GM18517 (cell line): ENCODE data around the gene LNP1.
A peak's percentile ranks its signal among the peaks of the same experiment; 100 is the strongest.
"Not testable (repeated sequence)": the region's sequence is repeated elsewhere in the genome, so short reads cannot be mapped to it uniquely, and the experiment has no call there.

Source experiments
- ATAC-seq: cut with Tn5 transposase; IDR thresholded peaks from one replicate; pipeline ENCODE4 v1.9.1; 2021; ENCODE audit warnings: mild to moderate bottlenecking, moderate library complexity; ENCODE audit not compliant: unreplicated experiment

LNP1 gene

DNA sequence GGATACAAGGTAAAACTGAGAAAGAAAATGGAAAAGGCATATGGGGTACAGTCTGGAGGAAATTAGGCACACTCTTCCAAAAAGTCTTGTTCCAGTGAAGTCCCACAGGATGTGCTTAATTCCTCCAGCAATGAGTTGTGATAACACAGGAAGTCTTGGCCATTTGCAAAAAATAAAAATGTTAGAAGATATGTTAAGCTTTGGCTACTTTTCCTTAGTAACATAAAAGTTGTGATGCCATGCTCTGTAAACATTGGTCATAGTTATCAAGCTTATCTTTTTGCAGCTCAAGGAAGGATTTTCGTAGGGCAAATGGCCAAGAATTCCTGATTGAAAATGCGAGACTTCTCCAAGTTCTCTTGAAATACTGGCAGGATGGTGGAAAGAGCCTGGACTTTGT, 26.4 kb downstream of the LNP1 start:
- ATAC-seq = no peak

DNA sequence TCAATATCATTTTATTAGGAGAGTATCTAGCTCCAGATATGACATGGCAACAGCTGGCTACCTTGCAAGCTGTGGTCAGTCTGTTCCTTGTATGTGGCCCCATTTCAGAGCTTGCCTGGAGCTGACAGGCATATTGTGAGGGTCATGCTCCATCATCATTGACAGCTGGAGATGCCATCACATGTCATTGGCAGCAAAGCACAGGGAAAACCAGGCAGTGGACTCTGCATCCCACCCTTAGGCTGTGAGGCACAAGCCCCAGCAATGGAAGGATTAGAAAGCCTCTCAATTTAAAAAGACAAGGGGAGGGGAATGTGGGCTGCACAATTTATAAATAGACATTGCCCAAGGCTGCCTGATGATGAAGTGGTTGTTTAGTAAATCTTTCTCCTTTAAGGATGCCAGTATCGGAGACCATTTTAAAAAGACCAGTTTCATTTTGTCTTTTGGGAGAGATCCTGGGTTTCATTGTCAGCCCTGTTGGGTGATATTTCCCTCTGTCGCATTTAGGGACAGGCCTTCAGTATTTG, 27.9 kb downstream of the LNP1 start:
- no peak for ATAC-seq

DNA sequence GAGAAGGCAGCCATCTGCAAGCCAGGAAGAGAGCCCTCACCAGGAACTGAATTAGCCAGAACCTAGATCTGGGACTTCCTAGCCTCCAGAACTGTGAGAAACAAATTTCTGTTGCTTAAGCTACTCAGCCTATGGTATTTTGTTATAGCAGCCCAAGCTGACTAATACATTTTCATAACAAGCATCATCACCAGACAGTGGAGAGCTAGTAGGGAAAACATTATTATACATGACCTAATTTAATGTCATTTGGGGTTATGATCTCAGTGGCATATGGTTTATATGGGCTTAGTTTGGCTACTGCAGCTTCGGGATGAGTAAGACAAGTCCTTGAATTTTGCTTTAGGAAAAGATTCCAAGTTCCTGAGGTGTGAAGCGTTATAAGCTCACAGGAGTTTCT, 35.6 kb downstream of the LNP1 start:
- ATAC-seq = no peak

DNA sequence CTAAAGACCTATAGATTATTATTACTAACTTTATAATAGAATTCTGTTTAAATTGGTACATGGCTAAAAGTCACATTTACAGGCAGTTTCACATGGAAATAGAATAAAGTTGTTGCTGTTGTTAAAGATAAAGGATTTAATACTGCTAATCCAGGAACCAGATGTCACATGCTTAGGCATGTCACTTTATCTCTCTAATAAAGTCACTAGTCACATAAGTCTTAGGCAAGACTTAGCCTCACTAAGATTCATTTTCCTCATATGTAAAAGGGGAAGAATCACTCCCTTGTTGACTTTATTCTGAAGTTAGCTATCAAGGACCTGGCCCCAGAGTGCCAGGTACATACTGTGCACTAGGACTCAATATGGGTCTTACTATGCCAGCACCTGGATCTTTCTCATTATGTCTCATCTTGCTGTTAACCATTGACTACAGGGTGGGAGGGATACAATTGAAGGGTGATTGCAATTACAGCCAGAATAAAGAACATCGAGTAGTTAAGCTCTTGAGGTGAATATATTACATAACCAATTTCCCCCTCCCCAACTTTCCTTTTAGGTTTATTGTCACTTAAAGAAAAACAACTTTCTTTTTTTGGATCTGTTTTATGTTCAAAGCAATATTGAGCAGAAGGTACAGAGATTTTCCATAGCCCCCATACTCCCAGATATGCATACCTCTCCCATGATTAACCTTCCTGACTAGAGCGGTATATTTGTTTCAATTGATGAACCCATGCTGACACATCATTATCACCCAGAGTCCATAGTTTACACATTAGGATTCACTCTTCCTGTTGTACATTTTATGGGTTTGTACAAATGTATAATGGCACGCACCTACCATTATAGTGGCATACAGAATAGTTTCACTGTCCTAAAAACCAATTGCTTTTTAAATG, 36.6 kb downstream of the LNP1 start:
- no peak for ATAC-seq

DNA sequence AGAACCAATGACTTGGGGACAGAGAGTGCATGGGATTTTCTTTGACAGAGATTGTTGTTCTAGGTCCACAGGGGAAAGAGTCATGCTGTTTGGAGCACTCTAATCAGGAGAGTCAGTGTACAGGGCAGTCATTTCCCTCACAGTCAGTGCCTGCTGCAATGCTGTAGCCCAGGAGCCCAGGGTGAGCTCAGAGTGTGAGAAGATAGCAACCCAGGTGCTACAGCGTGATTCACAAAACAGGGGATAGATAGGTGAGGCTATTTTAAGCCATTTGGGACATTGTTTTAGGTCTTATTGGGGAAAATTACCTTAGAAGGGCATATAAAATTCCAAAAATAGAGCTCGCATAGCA, 37.3 kb downstream of the LNP1 start:
- ATAC-seq = no peak

DNA sequence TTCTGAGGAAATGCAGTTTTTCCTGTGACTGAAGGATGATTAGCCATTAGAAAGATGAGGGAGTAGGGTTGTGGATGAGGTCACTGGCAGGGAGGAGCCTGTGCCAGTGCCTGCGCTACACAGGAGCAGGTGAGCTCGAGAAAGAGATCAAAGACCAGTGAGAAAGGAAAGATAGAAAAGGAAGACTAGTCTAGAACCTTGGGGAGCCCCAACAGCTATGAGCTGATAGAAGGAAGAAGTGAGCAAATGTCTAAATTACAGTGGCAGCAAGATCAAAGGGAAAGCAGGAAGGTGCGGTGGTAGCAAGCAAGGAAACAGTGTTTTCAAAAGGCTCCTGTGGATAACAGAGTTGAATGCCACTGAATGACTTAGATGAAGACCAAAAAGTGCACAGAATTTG, 39.6 kb downstream of the LNP1 start:
- ATAC-seq = no peak

DNA sequence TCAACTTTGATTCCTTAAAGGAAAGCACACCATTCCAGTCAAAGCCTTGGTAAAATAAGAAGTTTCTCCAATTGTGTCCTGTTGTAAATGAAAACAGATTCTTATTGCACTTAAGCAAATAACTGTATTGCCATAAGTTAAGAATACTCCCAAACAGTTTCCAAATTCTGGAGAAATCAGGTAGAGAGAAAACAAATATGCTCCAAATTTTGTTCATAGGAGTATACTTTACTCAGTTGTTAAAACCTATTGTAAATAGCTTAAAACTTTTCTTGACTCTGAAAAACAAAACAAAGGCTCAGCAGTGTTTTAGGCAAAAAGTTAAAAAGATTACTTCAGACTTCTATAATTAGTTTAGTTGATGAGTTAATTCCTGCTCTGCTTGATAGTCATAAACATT, 42.4 kb downstream of the LNP1 start:
- ATAC-seq = no peak

GRCh38 chr3:100447067-100447466, 45.7 kb downstream of the LNP1 start:
- ATAC-seq = not testable (repeated sequence)

GRCh38 chr3:100448079-100448478, 46.7 kb downstream of the LNP1 start:
- no peak for ATAC-seq

GRCh38 chr3:100449214-100449613, 47.9 kb downstream of the LNP1 start:
- no peak for ATAC-seq

- no peak for ATAC-seq
These were observed 53.3 kb downstream of the LNP1 start for GRCh38 chr3:100454677-100455076.

GRCh38 chr3:100455841-100456550, 54.7 kb downstream of the LNP1 start:
- no peak for ATAC-seq

- no peak for ATAC-seq
These were observed 55.4 kb downstream of the LNP1 start for GRCh38 chr3:100456745-100457144.

GRCh38 chr3:100457811-100458210, 56.5 kb downstream of the LNP1 start:
- no peak for ATAC-seq

GRCh38 chr3:100458814-100459213, 57.5 kb downstream of the LNP1 start:
- no peak for ATAC-seq

DNA sequence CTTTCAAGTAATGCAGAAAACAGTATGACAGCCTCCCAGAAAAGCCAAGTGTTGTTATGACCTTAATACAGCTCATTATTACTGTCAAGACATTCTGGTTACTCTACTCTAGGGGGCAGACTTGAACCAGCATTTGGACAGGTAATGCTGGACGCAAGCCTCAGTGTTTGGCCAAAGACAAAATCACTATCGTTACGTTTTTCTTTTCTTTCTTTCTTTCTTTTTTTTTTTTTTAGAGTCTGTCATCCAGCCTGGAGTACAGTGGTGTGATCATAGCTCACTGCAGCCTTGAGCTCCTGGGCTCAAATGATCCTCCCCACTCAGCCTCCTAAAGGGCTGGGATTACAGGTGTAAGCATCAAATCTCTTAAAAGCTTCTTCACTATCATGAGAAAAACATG, 61.7 kb downstream of the LNP1 start:
- peak; percentile 94 for ATAC-seq

- ATAC-seq = no peak
These were observed 62.4 kb downstream of the LNP1 start for GRCh38 chr3:100463646-100464155.

DNA sequence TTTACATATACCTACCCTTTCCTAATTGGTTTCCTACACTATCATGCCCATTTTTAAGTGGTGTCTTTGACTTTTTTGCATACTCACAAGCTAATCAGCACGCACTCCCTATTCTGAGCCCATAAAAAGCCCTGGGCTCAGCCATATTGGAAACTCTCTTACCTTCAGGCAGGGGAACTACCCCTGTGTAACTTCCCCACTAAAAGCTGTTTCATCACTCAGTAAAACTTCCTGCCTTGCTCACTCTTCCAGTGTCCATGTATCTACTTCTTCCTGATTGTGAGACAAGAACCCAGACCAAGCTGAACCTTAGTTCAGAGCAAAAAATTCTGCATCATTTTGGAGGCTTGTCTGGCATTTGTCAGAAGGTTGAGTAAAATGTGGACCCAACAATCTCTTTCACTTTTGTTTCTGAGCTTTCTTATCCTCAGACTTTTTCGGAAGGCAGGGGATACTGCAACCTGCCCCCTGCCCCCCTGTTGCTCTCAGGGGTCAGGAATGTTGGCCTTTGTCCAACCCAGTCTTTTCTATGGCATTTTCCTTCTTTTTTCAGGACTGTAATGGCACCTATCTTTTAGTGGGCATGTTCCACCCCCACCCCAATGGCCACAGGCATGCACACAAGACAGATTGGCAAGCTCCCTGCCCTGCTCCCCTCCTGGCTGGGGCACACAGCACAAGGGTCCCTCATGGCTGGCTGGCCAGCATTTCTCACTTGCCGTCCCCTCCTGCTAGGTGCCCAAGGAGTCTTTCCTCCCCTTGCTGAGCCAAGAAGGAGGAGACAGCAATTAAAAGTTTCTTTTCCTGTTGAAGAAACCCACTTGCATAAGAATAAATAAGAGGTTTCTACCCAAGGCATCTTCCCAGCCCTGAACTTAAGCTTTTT, 64.8 kb downstream of the LNP1 start:
- no peak for ATAC-seq

GRCh38 chr3:100467133-100467532, 65.8 kb downstream of the LNP1 start:
- ATAC-seq = no peak

- no peak for ATAC-seq
These were observed 67.3 kb downstream of the LNP1 start for GRCh38 chr3:100468676-100469075.

- no peak for ATAC-seq
These were observed 69.6 kb downstream of the LNP1 start for GRCh38 chr3:100470951-100471350.
